Liver (tissue), 9 donors: ENCODE results near the gene DPYD. TPM values are rescaled to one million over a fixed set of nuclear protein-coding genes. Genes with fewer than 3 reads are reported as not detected.

Source experiments
- DNase-seq: peaks from one replicate; pipeline ENCODE4 v3.0.0-alpha.2; 2017; ENCODE audit warnings: low spot score
- H3K27ac ChIP-seq, 2 donors: one replicate each; pipeline ENCODE4 v1.7.0; 2013; ENCODE audit warnings: inconsistent platforms in 2 of 2, low read length in 2 of 2, control low read depth in 1 of 2, low read depth in 1 of 2, mild to moderate bottlenecking in 1 of 2
- H3K27me3 ChIP-seq, 4 donors: one replicate each; pipeline versions ENCODE4 v1.6.1 to v1.7.0; 2013; ENCODE audit warnings: low read length in 3 of 4, inconsistent platforms in 1 of 4, mild to moderate bottlenecking in 1 of 4, moderate library complexity in 1 of 4; ENCODE audit not compliant: control insufficient read depth in 4 of 4, insufficient read depth in 4 of 4
- H3K36me3 ChIP-seq, 4 donors: one replicate each; pipeline versions ENCODE4 v1.6.1 to v1.7.0; 2013; ENCODE audit warnings: low read length in 3 of 4, mild to moderate bottlenecking in 3 of 4, low read depth in 1 of 4, moderate library complexity in 1 of 4; ENCODE audit not compliant: control insufficient read depth in 4 of 4, insufficient read depth in 3 of 4
- H3K4me1 ChIP-seq, 4 donors: one replicate each; pipeline versions ENCODE4 v1.6.1 to v1.7.0; 2013; ENCODE audit warnings: low read length in 3 of 4, mild to moderate bottlenecking in 3 of 4, moderate library complexity in 1 of 4; ENCODE audit not compliant: control insufficient read depth in 4 of 4, insufficient read depth in 4 of 4
- H3K4me3 ChIP-seq, 3 donors: one replicate each; pipeline versions ENCODE4 v1.6.1 to v1.7.0; 2013; ENCODE audit warnings: low read length in 3 of 3, control low read depth in 1 of 3, low read depth in 1 of 3, mild to moderate bottlenecking in 1 of 3
- H3K9ac ChIP-seq, 2 donors: one replicate each; pipeline ENCODE4 v1.7.0; 2013; ENCODE audit warnings: low read length in 2 of 2, mild to moderate bottlenecking in 2 of 2, moderate library complexity in 2 of 2, control low read depth in 1 of 2, low read depth in 1 of 2
- H3K9me3 ChIP-seq, 4 donors: one replicate each; pipeline versions ENCODE4 v1.6.1 to v1.7.0; 2013; ENCODE audit warnings: low read length in 3 of 4; ENCODE audit not compliant: control insufficient read depth in 4 of 4
- ATF3 ChIP-seq: IDR thresholded peaks from 2 replicates; pipeline ENCODE4 v1.6.1; 2016; ENCODE audit warnings: antibody characterized with exemption
- CTCF ChIP-seq: fragments of 150-350 bp; IDR thresholded peaks from 2 replicates; pipeline ENCODE4 v1.5.1; 2017; ENCODE audit warnings: improper control_type of control experiment, low read depth, low read length; ENCODE audit not compliant: missing input control
- EGR1 ChIP-seq, 2 donors: IDR thresholded peaks; 2 replicates each; pipeline ENCODE4 v1.6.1; 2016 to 2018; ENCODE audit warnings: antibody characterized with exemption in 2 of 2, low read depth in 2 of 2
- FOXA1 ChIP-seq: IDR thresholded peaks from 2 replicates; pipeline ENCODE4 v1.6.1; 2016; ENCODE audit warnings: antibody characterized with exemption
- FOXA2 ChIP-seq: IDR thresholded peaks from 2 replicates; pipeline ENCODE4 v1.6.1; 2016; ENCODE audit warnings: antibody characterized with exemption
- GABPA ChIP-seq, 2 donors: IDR thresholded peaks in 1 of 2; conservative IDR thresholded peaks in 1 of 2; 2 replicates each; pipeline ENCODE4 v1.6.1; 2016; ENCODE audit warnings: antibody characterized with exemption in 2 of 2, mild to moderate bottlenecking in 1 of 2, moderate library complexity in 1 of 2
- HNF4A ChIP-seq, 2 donors: conservative IDR thresholded peaks; 2 replicates each; pipeline ENCODE4 v1.6.1; 2016; ENCODE audit warnings: antibody characterized with exemption in 2 of 2, mild to moderate bottlenecking in 2 of 2
- HNF4G ChIP-seq: IDR thresholded peaks from 2 replicates; pipeline ENCODE4 v1.6.1; 2016; ENCODE audit warnings: antibody characterized with exemption
- JUND ChIP-seq, 2 donors: IDR thresholded peaks; 2 replicates each; pipeline ENCODE4 v1.6.1; 2016; ENCODE audit warnings: antibody characterized with exemption in 2 of 2
- NR2F2 ChIP-seq: IDR thresholded peaks from 2 replicates; pipeline ENCODE4 v1.6.1; 2016; ENCODE audit warnings: antibody characterized with exemption
- RAD21 ChIP-seq, 2 donors: IDR thresholded peaks; 2 replicates each; pipeline ENCODE4 v1.6.1; 2016; ENCODE audit warnings: antibody characterized with exemption in 2 of 2, mild to moderate bottlenecking in 2 of 2
- REST ChIP-seq: IDR thresholded peaks from 2 replicates; pipeline ENCODE4 v1.6.1; 2016; ENCODE audit warnings: antibody characterized with exemption, mild to moderate bottlenecking
- RXRA ChIP-seq, 2 donors: IDR thresholded peaks; 2 replicates each; pipeline ENCODE4 v1.6.1; 2017 to 2018; ENCODE audit warnings: antibody characterized with exemption in 2 of 2, mild to moderate bottlenecking in 1 of 2
- TAF1 ChIP-seq: conservative IDR thresholded peaks from 2 replicates; pipeline ENCODE4 v1.6.1; 2016; ENCODE audit warnings: antibody characterized with exemption, mild to moderate bottlenecking
- YY1 ChIP-seq: IDR thresholded peaks from 2 replicates; pipeline ENCODE4 v1.6.1; 2016; ENCODE audit warnings: antibody characterized with exemption, mild to moderate bottlenecking
- ZBTB33 ChIP-seq: IDR thresholded peaks from 2 replicates; pipeline ENCODE4 v1.6.1; 2016; ENCODE audit warnings: antibody characterized with exemption
- WGBS: extraction: QIAGEN DNeasy Blood & Tissue Kit; methylation state at CpG from one replicate; pipeline ENCODE4 v1.1.7; 2013; 5-methylcytosine and 5-hydroxymethylcytosine counted together
- polyA plus RNA-seq, 2 donors: library from polyadenylated mRNA; stranded (reverse) in 1 of 2; unstranded in 1 of 2; fragments of 200-250 nt in 1 of 2; fragments of >200 nt in 1 of 2; fragmentation: Nextera tagmentation in 1 of 2; extraction: Ambion mirVana in 1 of 2; gene quantifications; one replicate each; pipeline versions ENCODE4 v1.2.1 to v1.2.3, GENCODE V29; 2013 to 2015
- total RNA-seq, 2 donors: library from RNA; depleted of rRNA; stranded (reverse); fragments of >200 nt; gene quantifications; one replicate each; pipeline ENCODE4 v1.2.3, GENCODE V29; 2014
- TF ChIP-seq, protein P1 (sequence below): IDR thresholded peaks from 2 replicates; pipeline ENCODE4 v1.6.1; 2016; ENCODE audit warnings: antibody characterized with exemption
- donor health status: healthy.
- donor health status: healthy.
- donor health status: healthy.
- donor health status: healthy.
- donor health status: healthy.

Gene DPYD
- total and polyA plus RNA-seq, 4 donors = 16.2 to 142 (median 47.0) TPM

GRCh38 chr1:97158691-97159096 is 762.1 kb downstream of the DPYD start:
- TF ChIP-seq HNF4A (conservative IDR thresholded peaks at IDR 0.05) (no peak), RAD21 (IDR thresholded peaks at IDR 0.05) (no peak), CTCF (no peak), REST (no peak), HNF4G (no peak), EGR1 (IDR thresholded peaks at IDR 0.05; ENCODE audit: low read depth in 2 of 2) (no peak), FOXA2 (no peak), YY1 (no peak), GABPA (IDR thresholded peaks at IDR 0.05 in 1 of 2, conservative IDR thresholded peaks at IDR 0.05 in 1 of 2) (no peak), NR2F2 (no peak), ATF3 (no peak), FOXA1 (no peak), JUND (IDR thresholded peaks at IDR 0.05) (no peak), TAF1 (no peak)
- TF ChIP-seq, protein P1, sequence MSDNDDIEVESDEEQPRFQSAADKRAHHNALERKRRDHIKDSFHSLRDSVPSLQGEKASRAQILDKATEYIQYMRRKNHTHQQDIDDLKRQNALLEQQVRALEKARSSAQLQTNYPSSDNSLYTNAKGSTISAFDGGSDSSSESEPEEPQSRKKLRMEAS = no peak
- peaks cover 0 to 4% (median 3%) of the 10 kb centered on the region in 4 donors for H3K9me3 ChIP-seq
- 33% methylated on average over 1 of the region's 1 CpG for WGBS

GRCh38 chr1:97157991-97158390 is 762.8 kb downstream of the DPYD start:
- TF ChIP-seq FOXA1 = no peak
- TF ChIP-seq EGR1 (IDR thresholded peaks at IDR 0.05; ENCODE audit: low read depth in 2 of 2) = no peak
- TF ChIP-seq JUND (IDR thresholded peaks at IDR 0.05) = no peak
- TF ChIP-seq ZBTB33 = no peak
- TF ChIP-seq NR2F2 = no peak
- TF ChIP-seq CTCF = no peak
- TF ChIP-seq RAD21 (IDR thresholded peaks at IDR 0.05) = no peak
- TF ChIP-seq YY1 = no peak
- no peak for TF ChIP-seq TAF1
- TF ChIP-seq GABPA (IDR thresholded peaks at IDR 0.05 in 1 of 2, conservative IDR thresholded peaks at IDR 0.05 in 1 of 2) = no peak
- TF ChIP-seq HNF4G = no peak
- no peak for TF ChIP-seq HNF4A (conservative IDR thresholded peaks at IDR 0.05)
- TF ChIP-seq RXRA (IDR thresholded peaks at IDR 0.05) = no peak
- Histone ChIP-seq H3K27ac (no peak overlapping the region), H3K9me3 (no peaks in the 10 kb centered on the region), H3K36me3 (peaks cover 0 to 3% (median 1%) of the 10 kb centered on the region in 4 donors), H3K27me3 (no peaks in the 10 kb centered on the region), H3K4me3 (no peak overlapping the region), H3K4me1 (no peaks in the 10 kb centered on the region), H3K9ac (no peak overlapping the region)
- DNase-seq = no peak
- 95% methylated on average over 1 of the region's 1 CpG for WGBS

More at GRCh38 chr1:97158691-97159096, 762.1 kb downstream of the DPYD start:
- no peak for DNase-seq
- Histone ChIP-seq H3K4me1 (no peaks in the 10 kb centered on the region), H3K36me3 (peaks cover 0 to 6% (median 1%) of the 10 kb centered on the region in 4 donors), H3K9ac (no peak overlapping the region), H3K27me3 (no peaks in the 10 kb centered on the region), H3K4me3 (no peak overlapping the region), H3K27ac (no peak overlapping the region)
